Measurements from ENCODE around the gene EMP1. TPM values are rescaled to one million over a fixed set of nuclear protein-coding genes. Genes with fewer than 3 reads are reported as not detected.

EMP1 gene
- total and polyA plus RNA-seq, 2 of the 13 experiments (the other 11 are each of a cell fraction or from before 2014, with no cell fraction given) = 0.13 to 0.61 TPM

GRCh38 chr12:13257356-13257875, 60.9 kb downstream of the EMP1 start (continued):
- TF ChIP-seq E2F1 (CRISPR knock-in tag; IDR thresholded peaks at IDR 0.05) = no peak
- TF ChIP-seq ZBED4 (CRISPR knock-in tag; IDR thresholded peaks at IDR 0.05; ENCODE audit: borderline replicate concordance) = no peak

- Histone ChIP-seq H3K4me3 (replicated peaks in 1 of 3; ENCODE audit: insufficient read depth in 1 of 3, low read depth in 2 of 3, low read length in 3 of 3) (no peak overlapping the region), H3K9me3 (ENCODE audit: low read length) (no peaks in the 10 kb centered on the region), H3K27ac (ENCODE audit: extremely low read length, insufficient read depth, low read length) (no peak overlapping the region), H3K27me3 (ENCODE audit: control insufficient read depth in 1 of 2, insufficient read depth in 2 of 2, low read length in 2 of 2) (no peaks in the 10 kb centered on the region; a peak in 1 of 5 replicates), H3K9ac (ENCODE audit: insufficient read depth, low read depth, low read length) (no peak overlapping the region), H3K79me2 (ENCODE audit: insufficient read depth, low read length) (no peaks in the 10 kb centered on the region), H3K4me2 (ENCODE audit: low read depth, low read length) (no peak overlapping the region), H2AFZ (ENCODE audit: low read length) (no peak overlapping the region), H3K4me1 (ENCODE audit: insufficient read depth, low read length) (no peaks in the 10 kb centered on the region; the same call in 1 of the 2 replicates), H4K20me1 (ENCODE audit: insufficient read depth, low read length) (no peaks in the 10 kb centered on the region), H3K36me3 (replicated peaks in 1 of 2; ENCODE audit: control insufficient read depth in 1 of 2, insufficient read depth in 2 of 2, low read length in 2 of 2) (no peaks in the 10 kb centered on the region)
- DNase-seq (ENCODE audit: low spot score) (no peak), FAIRE-seq (no peak), ATAC-seq (no peak)
- in situ Hi-C loops (cut with HindIII; ENCODE audit: extremely low pct_ligation_motif_present, low pct_unique_long_range_greater_than_20kb) (no loop called here), intact Hi-C loops (cut with micrococcal nuclease; ENCODE audit: unreplicated experiment) (loop anchor here (5.0 kb wide), 1 partner anchor 684 kb away; no protein-coding TSS in a partner anchor)
- no TSS peak for BruUV-seq (replicated peaks)
- 83% methylated on average over 2 of the region's 3 CpGs for WGBS (ENCODE audit: low lambda C conversion rate)
- TF ChIP-seq ZNF563 (CRISPR knock-in tag; IDR thresholded peaks at IDR 0.05) (no peak), SOX13 (IDR thresholded peaks at IDR 0.05) (no peak), SOX13 (CRISPR knock-in tag; conservative IDR thresholded peaks at IDR 0.05 in 1 of 2, IDR thresholded peaks at IDR 0.05 in 1 of 2) (no peak), HOXA5 (CRISPR knock-in tag; IDR thresholded peaks at IDR 0.05) (no peak), MAZ (IDR thresholded peaks at IDR 0.05; ENCODE audit: borderline replicate concordance, low read depth, low read length) (no peak), MAZ (CRISPR knock-in tag; IDR thresholded peaks at IDR 0.05; ENCODE audit: low read depth) (no peak), ISL2 (CRISPR knock-in tag; IDR thresholded peaks at IDR 0.05) (no peak), PHF20 (CRISPR knock-in tag; IDR thresholded peaks at IDR 0.05) (no peak), HNRNPL (IDR thresholded peaks at IDR 0.05; ENCODE audit: low read depth, low read length) (no peak), ZNF569 (CRISPR knock-in tag; IDR thresholded peaks at IDR 0.05; ENCODE audit: borderline replicate concordance) (no peak), PRPF4 (IDR thresholded peaks at IDR 0.05; ENCODE audit: low read depth, low read length, poor library complexity, severe bottlenecking) (no peak), ZSCAN21 (CRISPR knock-in tag; IDR thresholded peaks at IDR 0.05; ENCODE audit: borderline replicate concordance) (no peak), ZNF17 (CRISPR knock-in tag; IDR thresholded peaks at IDR 0.05) (no peak), AGO1 (IDR thresholded peaks at IDR 0.05; ENCODE audit: low read depth, low read length, poor library complexity, severe bottlenecking) (no peak), ZNF264 (CRISPR knock-in tag; IDR thresholded peaks at IDR 0.05) (no peak), ZNF777 (CRISPR knock-in tag; IDR thresholded peaks at IDR 0.05) (no peak), BHLHE40 (IDR thresholded peaks at IDR 0.05; ENCODE audit: low read length) (no peak)
- ChIA-PET CTCF (ENCODE audit: low intra/inter-chr PET ratio, low total read pairs) (no interaction called here), POLR2A (no interaction called here)
These were observed 61.7 kb downstream of the EMP1 start for GRCh38 chr12:13258197-13258596.

All from HepG2 (cell line).